Thymus (tissue), 14 donors: ENCODE measurements around the gene L1TD1. TPM values are rescaled to one million over a fixed set of nuclear protein-coding genes. Genes with fewer than 3 reads are reported as not detected.
"Not testable (repeated sequence)": the region's sequence is repeated elsewhere in the genome, so short reads cannot be mapped to it uniquely, and the experiment has no call there.

Experiments used
- DNase-seq, 9 donors: peaks; one replicate each; pipeline ENCODE4 v3.0.0-alpha.2; 2013; ENCODE audit warnings: low spot score in 9 of 9, low read depth in 6 of 9, missing footprints in 1 of 9
- H3K27ac ChIP-seq, 2 donors: one replicate each; pipeline ENCODE4 v1.5.1; 2013; ENCODE audit warnings: control low read depth in 1 of 2, low read depth in 1 of 2, low read length in 1 of 2, mild to moderate bottlenecking in 1 of 2, moderate library complexity in 1 of 2
- H3K27me3 ChIP-seq, 2 donors: one replicate each; pipeline ENCODE4 v1.5.1; 2013; ENCODE audit warnings: low read length in 1 of 2; ENCODE audit not compliant: control insufficient read depth in 2 of 2, insufficient read depth in 1 of 2
- H3K36me3 ChIP-seq, 2 donors: one replicate each; pipeline ENCODE4 v1.5.1; 2013; ENCODE audit warnings: low read length in 1 of 2, mild to moderate bottlenecking in 1 of 2, moderate library complexity in 1 of 2; ENCODE audit not compliant: control insufficient read depth in 2 of 2, insufficient read depth in 2 of 2
- H3K4me1 ChIP-seq, 2 donors: one replicate each; pipeline ENCODE4 v1.5.1; 2013; ENCODE audit warnings: low read length in 2 of 2; ENCODE audit not compliant: control insufficient read depth in 2 of 2, insufficient read depth in 2 of 2
- H3K4me3 ChIP-seq, 2 donors: one replicate each; pipeline ENCODE4 v1.5.1; 2013; ENCODE audit warnings: low read length in 2 of 2, control low read depth in 1 of 2, mild to moderate bottlenecking in 1 of 2
- H3K9me3 ChIP-seq, 2 donors: one replicate each; pipeline ENCODE4 v1.5.1; 2013; ENCODE audit warnings: low read length in 1 of 2, mild to moderate bottlenecking in 1 of 2; ENCODE audit not compliant: control insufficient read depth in 2 of 2, insufficient read depth in 1 of 2
- WGBS: extraction: QIAGEN DNeasy Blood & Tissue Kit; methylation state at CpG from one replicate; pipeline ENCODE4 v1.1.7; 2013; 5-methylcytosine and 5-hydroxymethylcytosine counted together
- long read RNA-seq, 10 donors: transcript quantifications; one replicate each; lab custom pipeline, GENCODE V29; 2026
- polyA plus RNA-seq: library from polyadenylated mRNA; stranded (reverse); fragments of 200-250 nt; gene quantifications from one replicate; pipeline ENCODE4 v1.2.3, GENCODE V29; 2013
- total RNA-seq: library from RNA; stranded (reverse); fragments of 120-200 nt; gene quantifications from one replicate; pipeline ENCODE4 v1.2.4, GENCODE V29; 2013
- donor health status: healthy.

Gene L1TD1, protein sequence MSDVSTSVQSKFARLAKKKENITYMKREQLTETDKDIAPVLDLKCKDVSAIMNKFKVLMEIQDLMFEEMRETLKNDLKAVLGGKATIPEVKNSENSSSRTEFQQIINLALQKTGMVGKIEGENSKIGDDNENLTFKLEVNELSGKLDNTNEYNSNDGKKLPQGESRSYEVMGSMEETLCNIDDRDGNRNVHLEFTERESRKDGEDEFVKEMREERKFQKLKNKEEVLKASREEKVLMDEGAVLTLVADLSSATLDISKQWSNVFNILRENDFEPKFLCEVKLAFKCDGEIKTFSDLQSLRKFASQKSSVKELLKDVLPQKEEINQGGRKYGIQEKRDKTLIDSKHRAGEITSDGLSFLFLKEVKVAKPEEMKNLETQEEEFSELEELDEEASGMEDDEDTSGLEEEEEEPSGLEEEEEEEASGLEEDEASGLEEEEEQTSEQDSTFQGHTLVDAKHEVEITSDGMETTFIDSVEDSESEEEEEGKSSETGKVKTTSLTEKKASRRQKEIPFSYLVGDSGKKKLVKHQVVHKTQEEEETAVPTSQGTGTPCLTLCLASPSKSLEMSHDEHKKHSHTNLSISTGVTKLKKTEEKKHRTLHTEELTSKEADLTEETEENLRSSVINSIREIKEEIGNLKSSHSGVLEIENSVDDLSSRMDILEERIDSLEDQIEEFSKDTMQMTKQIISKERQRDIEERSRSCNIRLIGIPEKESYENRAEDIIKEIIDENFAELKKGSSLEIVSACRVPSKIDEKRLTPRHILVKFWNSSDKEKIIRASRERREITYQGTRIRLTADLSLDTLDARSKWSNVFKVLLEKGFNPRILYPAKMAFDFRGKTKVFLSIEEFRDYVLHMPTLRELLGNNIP
- 0.42 TPM for total RNA-seq
- polyA plus RNA-seq = 0.80 TPM
- long read RNA-seq, donor 1 = 0 reads
- long read RNA-seq, donor 2 = 0 reads
- long read RNA-seq, donor 3 = 0 reads
- long read RNA-seq, donor 4 = 0 reads
- long read RNA-seq, donor 5 = 0 reads
- long read RNA-seq, donor 6 = 0 reads
- long read RNA-seq, donor 7 = 0 reads
- long read RNA-seq, donor 8 = 0 reads
- long read RNA-seq, donor 9 = 0 reads
- long read RNA-seq, donor 10, partial matches to known transcripts = 0 of 1 reads
- long read RNA-seq, donor 10, other reads (novel, unspliced or antisense) = 0 of 1 reads

DNA sequence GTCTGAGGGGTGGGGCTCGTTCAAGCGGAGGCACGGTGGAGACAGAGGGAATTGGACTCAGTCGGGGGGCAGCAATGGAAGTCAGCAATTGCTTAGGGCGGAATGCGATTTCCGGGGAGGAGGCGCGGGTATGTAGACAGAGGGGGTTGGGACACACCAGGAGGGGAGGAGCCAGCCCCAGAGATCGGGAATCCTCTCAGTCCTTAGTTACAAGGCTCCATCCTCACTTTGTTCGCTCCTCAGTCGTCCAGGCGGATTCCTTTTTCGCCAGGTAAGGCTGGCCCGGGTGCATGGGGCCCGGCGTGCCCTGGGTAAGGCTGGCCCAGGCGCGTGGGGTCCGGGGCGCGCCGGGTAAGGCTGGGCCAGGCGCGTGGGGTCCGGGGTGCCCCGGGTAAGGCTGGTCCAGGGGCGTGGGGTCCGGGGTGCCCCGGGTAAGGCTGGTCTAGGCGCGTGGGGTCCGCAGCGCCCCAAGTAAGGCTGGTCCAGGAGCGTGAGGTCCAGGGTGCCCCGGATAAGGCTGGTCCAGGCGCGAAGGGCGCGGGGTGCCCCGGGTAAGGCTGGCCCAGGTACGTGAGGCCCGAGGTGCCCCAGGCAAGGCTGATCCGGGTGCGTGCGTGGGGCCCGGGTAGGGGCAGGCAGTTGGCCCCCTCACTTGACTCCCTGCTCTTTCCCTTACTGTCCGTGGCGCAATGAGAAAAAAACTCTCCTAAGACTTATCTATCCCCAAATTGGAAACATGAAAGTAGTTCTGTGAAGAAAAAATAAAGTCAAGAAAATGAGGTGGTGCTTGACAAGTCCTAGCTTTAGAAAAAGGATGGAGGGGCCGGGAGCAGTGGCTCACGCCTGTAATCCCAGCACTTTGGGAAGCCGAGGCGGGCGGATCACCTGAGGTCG is at the start of gene L1TD1:
Gene L1TD1, plus strand, starts transcription at position 199 of the 894 bp plus-strand sequence. CDS start 11,780 bp downstream, outside the sequence.
- DNase-seq = no peak
- Histone ChIP-seq H3K27me3 (peaks cover 16 to 51% of the 10 kb centered on the region in 2 donors), H3K4me1 (peaks cover 0 to 3% of the 10 kb centered on the region in 2 donors), H3K4me3 (peak within 1 kb of the TSS in 1 of 2 donors; percentile 22), H3K9me3 (peaks cover 0 to 2% of the 10 kb centered on the region in 2 donors), H3K27ac (no peak within 1 kb of the TSS), H3K36me3 (no peaks in the 10 kb centered on the region)
- 19% methylated on average over 55 of the region's 55 CpGs for WGBS

DNA sequence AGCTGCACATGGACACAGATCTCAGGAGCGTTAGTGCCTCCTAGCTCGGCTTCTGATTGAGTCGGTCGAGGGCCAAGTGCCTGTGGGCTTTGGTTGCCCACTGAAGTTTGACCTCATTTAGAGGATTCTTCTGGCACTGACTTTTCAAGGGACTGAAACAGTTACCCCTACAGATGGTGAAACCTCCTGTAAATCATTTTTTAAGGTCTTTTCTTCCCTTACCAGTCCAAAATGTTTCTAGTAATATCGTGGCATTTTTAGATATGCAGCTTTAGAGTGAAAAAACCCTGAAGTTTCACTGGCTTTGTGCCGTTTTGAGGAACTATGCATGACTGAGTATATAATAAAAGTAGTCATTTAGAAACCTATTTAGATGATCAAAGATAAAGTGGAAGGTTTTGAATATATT is 34.7 kb upstream of the L1TD1 start:
- Histone ChIP-seq H3K36me3 (no peaks in the 10 kb centered on the region), H3K27me3 (no peaks in the 10 kb centered on the region), H3K27ac (no peak overlapping the region), H3K9me3 (no peaks in the 10 kb centered on the region), H3K4me3 (no peak overlapping the region), H3K4me1 (no peaks in the 10 kb centered on the region)
- DNase-seq = no peak
- WGBS = 90% methylated on average over 6 of the region's 6 CpGs

DNA sequence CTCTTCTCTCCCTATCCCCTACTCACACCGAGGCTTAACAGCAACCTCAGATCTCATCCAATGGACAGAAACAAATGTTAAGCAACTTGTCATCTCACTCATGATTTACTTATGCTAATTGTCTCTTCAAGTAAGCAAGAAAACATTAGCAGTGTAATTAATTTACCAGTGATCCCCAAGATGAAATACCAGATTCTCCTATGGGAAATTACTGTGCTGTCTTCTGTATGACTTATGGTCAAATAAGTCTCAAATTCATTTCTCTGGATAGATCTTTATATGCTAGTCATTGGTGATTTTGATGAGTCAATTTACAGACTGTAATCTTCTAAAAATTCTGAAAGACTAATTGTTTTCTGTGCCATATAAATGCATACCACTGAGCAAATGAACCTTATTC is 32.9 kb upstream of the L1TD1 start:
- Histone ChIP-seq H3K9me3 (no peaks in the 10 kb centered on the region), H3K27me3 (no peaks in the 10 kb centered on the region), H3K4me1 (no peaks in the 10 kb centered on the region), H3K4me3 (no peak overlapping the region), H3K36me3 (no peaks in the 10 kb centered on the region), H3K27ac (no peak overlapping the region)
- WGBS = 96% methylated on average over 1 of the region's 1 CpG
- no peak for DNase-seq

DNA sequence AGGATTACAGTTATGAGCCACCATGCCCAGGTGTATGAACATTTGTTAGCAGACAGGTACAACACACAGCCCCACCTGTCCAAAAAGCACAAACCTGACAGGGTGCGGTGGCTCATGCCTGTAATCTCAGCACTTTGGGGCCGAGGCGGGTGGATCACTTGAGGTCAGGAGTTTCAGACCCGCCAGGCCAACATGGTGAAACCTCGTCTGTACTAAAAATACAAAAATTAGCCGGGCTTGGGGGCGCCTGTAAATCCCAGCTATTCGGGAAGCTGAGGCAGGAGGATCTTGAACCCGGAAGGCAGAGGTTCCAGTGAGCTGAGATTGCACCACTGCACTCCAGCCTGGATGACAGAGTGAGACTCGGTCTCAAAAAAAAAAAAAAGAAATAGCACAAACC is 24.3 kb upstream of the L1TD1 start:
- H3K9me3 ChIP-seq, H3K27ac ChIP-seq, H3K4me1 ChIP-seq, H3K4me3 ChIP-seq, H3K27me3 ChIP-seq, DNase-seq, H3K36me3 ChIP-seq: not testable (repeated sequence)
- 94% methylated on average over 10 of the region's 10 CpGs for WGBS

DNA sequence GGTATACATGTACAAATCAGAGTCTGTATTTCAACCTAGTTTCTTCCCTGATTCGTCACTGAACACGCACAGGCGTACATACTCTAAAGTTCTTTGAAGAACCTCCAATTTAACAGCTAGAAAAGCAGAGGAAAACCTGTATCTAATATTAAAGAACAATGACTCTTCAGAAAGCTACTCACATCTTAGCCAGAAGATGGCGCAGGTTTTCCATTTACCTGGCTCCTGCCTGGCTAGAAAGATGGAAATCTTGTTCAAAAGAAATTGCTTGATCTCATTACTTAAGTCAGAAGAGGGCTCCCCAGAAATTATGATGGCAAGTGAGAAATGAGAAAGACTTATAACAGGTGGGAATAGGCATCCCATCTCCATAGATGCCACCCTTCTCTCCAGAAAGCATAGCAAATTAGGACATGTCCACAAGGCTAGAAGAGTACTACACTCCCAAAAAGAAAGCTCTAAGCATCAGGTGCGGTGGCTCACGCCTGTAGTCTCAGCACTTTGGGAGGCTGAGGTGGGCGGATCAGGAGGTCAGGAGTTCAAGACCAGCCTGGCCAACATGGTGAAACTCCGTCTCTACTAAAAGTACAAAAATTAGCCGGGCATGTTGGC is 19.0 kb upstream of the L1TD1 start:
- WGBS = 56% methylated on average over 9 of the region's 9 CpGs
- no peaks in the 10 kb centered on the region for H3K9me3 ChIP-seq

DNA sequence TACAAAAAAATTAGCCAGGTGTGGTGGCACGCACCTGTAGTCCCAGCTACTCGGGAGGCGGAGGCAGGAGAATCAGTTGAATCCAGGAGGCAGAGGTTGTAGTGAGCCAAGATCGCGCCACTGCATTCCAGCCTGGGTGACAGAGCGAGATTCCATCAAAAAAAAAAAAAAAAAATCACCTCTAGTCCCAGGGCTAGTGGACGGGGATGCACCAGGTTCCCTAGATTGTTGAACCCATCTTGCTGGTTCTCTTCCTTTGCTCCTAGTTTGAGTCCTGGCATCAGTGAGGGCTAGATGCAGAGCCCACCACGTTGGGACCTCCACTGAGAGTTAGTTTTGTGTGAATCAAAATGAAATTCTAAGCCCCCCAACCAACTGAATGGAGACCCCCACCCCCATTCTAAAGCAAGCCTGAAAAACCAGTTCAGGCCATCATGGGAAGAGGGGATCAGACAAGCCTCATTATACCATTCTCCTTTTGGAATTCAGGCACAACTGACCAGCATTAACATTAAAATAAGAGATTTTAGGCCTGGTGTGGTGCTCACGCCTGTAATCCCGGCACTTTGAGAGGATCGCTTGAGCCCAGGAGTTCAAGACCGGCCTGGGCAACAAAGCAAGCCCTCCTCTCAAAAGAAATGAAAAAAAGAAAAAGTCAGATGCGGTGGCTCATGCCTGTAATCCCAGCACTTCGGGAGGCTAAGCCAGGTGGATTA is 17.9 kb upstream of the L1TD1 start:
- DNase-seq = no peak
- WGBS = 92% methylated on average over 14 of the region's 14 CpGs
- Histone ChIP-seq H3K4me3 (no peak overlapping the region), H3K9me3 (no peaks in the 10 kb centered on the region), H3K36me3 (no peaks in the 10 kb centered on the region), H3K27ac (no peak overlapping the region), H3K4me1 (no peaks in the 10 kb centered on the region), H3K27me3 (no peaks in the 10 kb centered on the region)

More for the DNA sequence above, 19.0 kb upstream of the L1TD1 start:
- no peaks in the 10 kb centered on the region for H3K4me1 ChIP-seq
- H3K36me3 ChIP-seq = no peaks in the 10 kb centered on the region
- H3K4me3 ChIP-seq = no peak overlapping the region
- H3K27me3 ChIP-seq = no peaks in the 10 kb centered on the region
- DNase-seq = peak; percentile 13 to 71 (median 44)
- H3K27ac ChIP-seq = no peak overlapping the region

DNA sequence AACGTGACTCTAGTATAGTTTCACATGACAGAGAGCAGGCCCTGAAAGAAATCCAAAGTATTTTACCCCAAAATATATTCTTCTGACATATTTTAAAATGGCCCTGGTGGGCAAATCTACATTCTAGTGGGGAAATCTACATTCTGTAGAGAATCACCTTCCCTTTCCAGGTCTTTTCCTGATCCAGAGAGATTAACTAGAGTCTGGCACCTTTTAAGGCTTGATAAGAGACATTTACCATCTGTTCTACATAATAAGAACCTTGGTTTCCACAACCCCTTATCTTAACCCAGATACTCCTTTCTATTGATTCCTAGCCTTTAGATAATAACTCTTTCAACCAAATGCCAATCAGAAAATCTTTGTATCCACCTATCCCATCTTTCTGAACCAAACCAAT is 17.0 kb upstream of the L1TD1 start:
- no peaks in the 10 kb centered on the region for H3K9me3 ChIP-seq
- H3K4me3 ChIP-seq = no peak overlapping the region
- H3K27me3 ChIP-seq = no peaks in the 10 kb centered on the region
- H3K36me3 ChIP-seq = no peaks in the 10 kb centered on the region
- 91% methylated on average over 1 of the region's 1 CpG for WGBS
- H3K27ac ChIP-seq = no peak overlapping the region
- no peak for DNase-seq
- no peaks in the 10 kb centered on the region for H3K4me1 ChIP-seq

DNA sequence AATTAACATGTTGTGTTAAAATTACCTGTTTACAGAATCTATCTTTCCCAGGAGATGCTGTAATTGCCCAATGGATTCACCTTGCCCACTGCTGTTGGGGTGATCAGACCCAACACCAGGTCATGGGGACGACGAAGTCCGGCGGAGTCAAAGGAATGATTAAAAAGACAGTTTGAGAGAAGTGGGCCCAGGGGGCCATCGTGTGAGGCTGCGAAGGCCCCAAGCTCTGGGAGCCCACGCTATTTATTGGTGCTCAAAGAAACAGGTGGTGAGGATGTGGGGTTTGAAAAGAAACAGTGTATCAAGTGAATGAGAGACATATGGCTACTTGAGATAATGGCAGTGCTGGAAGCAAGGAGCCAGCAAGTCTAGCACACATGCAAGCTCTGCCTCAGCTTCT is 16.3 kb upstream of the L1TD1 start:
- DNase-seq = no peak
- no peaks in the 10 kb centered on the region for H3K27me3 ChIP-seq
- 95% methylated on average over 7 of the region's 7 CpGs for WGBS

More for the DNA sequence above, 16.3 kb upstream of the L1TD1 start:
- Histone ChIP-seq H3K9me3 (no peaks in the 10 kb centered on the region), H3K4me1 (no peaks in the 10 kb centered on the region), H3K36me3 (no peaks in the 10 kb centered on the region), H3K4me3 (no peak overlapping the region), H3K27ac (no peak overlapping the region)
